WTC11 (cell line): ENCODE results near the gene GJC1. TPM values are rescaled to one million over a fixed set of nuclear protein-coding genes. Genes with fewer than 3 reads are reported as not detected.

Source experiments
- ATAC-seq: fragments of 200-7000 bp; cut with Tn5 transposase; 2 replicates; pipeline ENCODE4 v1.10.0; 2021; ENCODE audit warnings: mild to moderate bottlenecking, moderate library complexity
- CTCF ChIA-PET: fragments of 300-600 bp; sonication (Branson Sonifier 250); formaldehyde crosslinking; loops from one replicate; lab custom pipeline; 2021; ENCODE audit warnings: antibody characterized with exemption; lab: Charles Lee
- POLR2A ChIA-PET: fragments of 350-600 bp; sonication (Branson Sonifier 250); formaldehyde crosslinking; loops from one replicate; lab custom pipeline; 2021; ENCODE audit warnings: antibody characterized with exemption; lab: Charles Lee
- DNase-seq: peaks from one replicate; pipeline ENCODE4 v3.0.0; 2021; ENCODE audit warnings: low spot score
- H3K27ac Mint-ChIP-seq: 2 replicates; pipeline ENCODE4 v1.8.0; 2021; ENCODE audit warnings: mixed read lengths
- H3K27me3 Mint-ChIP-seq: 2 replicates; pipeline ENCODE4 v1.8.0; 2021; ENCODE audit warnings: low read depth, mild to moderate bottlenecking, moderate library complexity, mixed read lengths
- H3K36me3 Mint-ChIP-seq: 2 replicates; pipeline ENCODE4 v1.8.0; 2021; ENCODE audit warnings: mixed read lengths
- H3K4me1 Mint-ChIP-seq: 2 replicates; pipeline ENCODE4 v1.8.0; 2022; ENCODE audit warnings: mixed read lengths
- H3K4me3 Mint-ChIP-seq: 2 replicates; pipeline ENCODE4 v1.8.0; 2021; ENCODE audit warnings: mild to moderate bottlenecking, moderate library complexity, mixed read lengths
- H3K9me3 Mint-ChIP-seq: 2 replicates; pipeline ENCODE4 v1.8.0; 2021; ENCODE audit warnings: mixed read lengths
- ARID4B ChIP-seq: sonication (generic); formaldehyde crosslinking; IDR thresholded peaks from 2 replicates; pipeline ENCODE4 v1.8.0; 2023; ENCODE audit warnings: missing genetic modification reagents, mild to moderate bottlenecking, borderline replicate concordance
- CTCF ChIP-seq: fragments of 200-600 bp; IDR thresholded peaks from 2 replicates; pipeline ENCODE4 v1.8.0; 2022; ENCODE audit warnings: antibody characterized with exemption
- FOXK1 ChIP-seq: sonication (generic); formaldehyde crosslinking; IDR thresholded peaks from 2 replicates; pipeline ENCODE4 v1.8.0; 2022; ENCODE audit warnings: mild to moderate bottlenecking, moderate library complexity, missing genetic modification reagents
- GABPB1 ChIP-seq: sonication (generic); formaldehyde crosslinking; IDR thresholded peaks from 2 replicates; pipeline ENCODE4 v1.8.1; 2023; ENCODE audit warnings: mild to moderate bottlenecking, missing genetic modification reagents
- GRHL2 ChIP-seq: fragments of 250-450 bp; sonication (Bioruptor Pico); IDR thresholded peaks from 2 replicates; pipeline ENCODE4 v1.8.0; 2022; ENCODE audit warnings: mild to moderate bottlenecking, moderate library complexity; ENCODE audit not compliant: insufficient replicate concordance, severe bottlenecking
- GTF2I ChIP-seq: fragments of 250-450 bp; sonication (Bioruptor Pico); conservative IDR thresholded peaks from 2 replicates; pipeline ENCODE4 v1.4.0; 2021; ENCODE audit warnings: mild to moderate bottlenecking
- HMGXB4 ChIP-seq: sonication (generic); formaldehyde crosslinking; IDR thresholded peaks from 2 replicates; pipeline ENCODE4 v1.8.1; 2023; ENCODE audit warnings: mild to moderate bottlenecking, moderate library complexity, missing genetic modification reagents
- NR1H2 ChIP-seq: sonication (generic); formaldehyde crosslinking; IDR thresholded peaks from 2 replicates; pipeline ENCODE4 v1.9.0; 2021; ENCODE audit warnings: mild to moderate bottlenecking, moderate library complexity, missing genetic modification reagents
- OVOL2 ChIP-seq: fragments of 250-450 bp; sonication (Bioruptor Pico); IDR thresholded peaks from 2 replicates; pipeline ENCODE4 v1.9.0; 2021; ENCODE audit warnings: mild to moderate bottlenecking, borderline replicate concordance
- SMAD3 ChIP-seq: sonication (generic); formaldehyde crosslinking; IDR thresholded peaks from 2 replicates; pipeline ENCODE4 v1.8.0; 2022; ENCODE audit warnings: missing genetic modification reagents, mild to moderate bottlenecking, borderline replicate concordance
- TP53 ChIP-seq: sonication (generic); formaldehyde crosslinking; IDR thresholded peaks from 2 replicates; pipeline ENCODE4 v1.8.1; 2023; ENCODE audit warnings: mild to moderate bottlenecking, missing genetic modification reagents
- USF2 ChIP-seq: sonication (generic); formaldehyde crosslinking; IDR thresholded peaks from 2 replicates; pipeline ENCODE4 v1.8.1; 2023; ENCODE audit warnings: mild to moderate bottlenecking, missing genetic modification reagents, moderate library complexity
- ZNF512 ChIP-seq: sonication (generic); formaldehyde crosslinking; IDR thresholded peaks from 2 replicates; pipeline ENCODE4 v1.8.1; 2022; ENCODE audit warnings: missing genetic modification reagents, borderline replicate concordance
- total RNA-seq: library from RNA; stranded (reverse); gene quantifications from 3 replicates; pipeline ENCODE4 v1.2.3, GENCODE V29; 2021

Gene GJC1
- total RNA-seq, 1 experiment from 2014 or later, result 104 TPM

- H3K36me3 Mint-ChIP-seq, result no peaks in the 10 kb centered on the region
- ATAC-seq (peak; percentile 20), DNase-seq (peak; percentile 99)
- peaks cover 22% of the 10 kb centered on the region for H3K27me3 Mint-ChIP-seq
- peaks cover 12% of the 10 kb centered on the region; the same call in 1 of the 2 replicates for H3K4me1 Mint-ChIP-seq
- ChIA-PET POLR2A (no interaction called here), CTCF (interaction anchor here (1.1 to 6.2 kb wide), 16 partner anchors 9 to 235 kb away, joined by 3 to 103 read pairs (median 4); partner anchors contain the start of genes DBF4B and HIGD1B)
- peak overlapping the region; percentile 76 for H3K4me3 Mint-ChIP-seq
- H3K27ac Mint-ChIP-seq, result no peak overlapping the region
- TF ChIP-seq HMGXB4, result peak; percentile 91; the same call in 1 of the 2 replicates
- TF ChIP-seq CTCF, result peak; percentile 97
- no peak for TF ChIP-seq GTF2I (CRISPR knock-in tag)
- no peak for TF ChIP-seq GRHL2 (CRISPR knock-in tag)
- TF ChIP-seq SMAD3 (CRISPR knock-in tag), result 0 out of 2 replicates have a peak, but pooled peaks have one; percentile 27
- peak; percentile 61; the same call in 1 of the 2 replicates for TF ChIP-seq FOXK1 (CRISPR knock-in tag)
- TF ChIP-seq TP53 (CRISPR knock-in tag), result 0 out of 2 replicates have a peak, but pooled peaks have one; percentile 18
- no peak for TF ChIP-seq USF2 (CRISPR knock-in tag)
- TF ChIP-seq GABPB1, result peak; percentile 67
- no peak for TF ChIP-seq ZNF512 (CRISPR knock-in tag)
- no peak for TF ChIP-seq ARID4B (CRISPR knock-in tag)
- TF ChIP-seq OVOL2 (CRISPR knock-in tag), result no peak
- TF ChIP-seq NR1H2 (CRISPR knock-in tag), result no peak
- TF ChIP-seq, all 79 proteins: peak for 6
- H3K9me3 Mint-ChIP-seq, result no peaks in the 10 kb centered on the region
Measured at GRCh38 chr17:44774271-44775135, 55.6 kb downstream of the GJC1 start.
